HepG2 (cell line): ENCODE data around the gene CHEK1. TPM values are rescaled to one million over a fixed set of nuclear protein-coding genes. Genes with fewer than 3 reads are reported as not detected.

ENCODE experiments used
- ARID2 ChIP-seq: sonication (generic); formaldehyde crosslinking; IDR thresholded peaks from 2 replicates; pipeline ENCODE4 v1.8.1; 2022; ENCODE audit warnings: mild to moderate bottlenecking, missing genetic modification reagents, borderline replicate concordance
- ATRX ChIP-seq: sonication (generic); formaldehyde crosslinking; IDR thresholded peaks from 2 replicates; pipeline ENCODE4 v1.4.0; 2020; ENCODE audit warnings: missing genetic modification reagents, borderline replicate concordance
- CENPT ChIP-seq: sonication (generic); formaldehyde crosslinking; IDR thresholded peaks from 2 replicates; pipeline ENCODE4 v1.8.0; 2022; ENCODE audit warnings: low read depth, mild to moderate bottlenecking, moderate library complexity, missing genetic modification reagents
- LCORL ChIP-seq, 2 experiments: fragments of 450-650 bp in 1 of 2; sonication (generic) in 1 of 2; formaldehyde crosslinking in 1 of 2; IDR thresholded peaks; 2 replicates each; pipeline versions ENCODE4 v1.5.0 to v1.6.1; 2017 to 2020; ENCODE audit warnings: antibody characterized with exemption in 1 of 2, missing genetic modification reagents in 1 of 2
- MLX ChIP-seq: IDR thresholded peaks from 2 replicates; pipeline ENCODE4 v1.6.1; 2016
- TRIM24 ChIP-seq: sonication (generic); formaldehyde crosslinking; IDR thresholded peaks from 2 replicates; pipeline ENCODE4 v1.8.0; 2022; ENCODE audit warnings: mild to moderate bottlenecking, missing genetic modification reagents
- ZBTB7B ChIP-seq: sonication (generic); formaldehyde crosslinking; IDR thresholded peaks from 2 replicates; pipeline ENCODE4 v1.4.0; 2020; ENCODE audit warnings: missing genetic modification reagents
- ZNF253 ChIP-seq: sonication (generic); formaldehyde crosslinking; IDR thresholded peaks from 2 replicates; pipeline ENCODE4 v1.8.0; 2022; ENCODE audit warnings: mild to moderate bottlenecking, missing genetic modification reagents, borderline replicate concordance
- ZNF296 ChIP-seq: sonication (generic); formaldehyde crosslinking; conservative IDR thresholded peaks from 2 replicates; pipeline ENCODE4 v1.5.0; 2020; ENCODE audit warnings: mild to moderate bottlenecking, missing genetic modification reagents
- ZNF589 ChIP-seq: sonication (generic); formaldehyde crosslinking; conservative IDR thresholded peaks from 2 replicates; pipeline ENCODE4 v1.8.0; 2022; ENCODE audit warnings: mild to moderate bottlenecking, moderate library complexity, missing genetic modification reagents
- ZNF598 ChIP-seq: sonication (generic); formaldehyde crosslinking; IDR thresholded peaks from 2 replicates; pipeline ENCODE4 v1.5.1; 2020; ENCODE audit warnings: mild to moderate bottlenecking, missing genetic modification reagents, borderline replicate concordance
- ZNF709 ChIP-seq: sonication (generic); formaldehyde crosslinking; IDR thresholded peaks from 2 replicates; pipeline ENCODE4 v1.5.0; 2020; ENCODE audit warnings: mild to moderate bottlenecking, missing genetic modification reagents
- ZNF713 ChIP-seq: sonication (generic); formaldehyde crosslinking; IDR thresholded peaks from 2 replicates; pipeline ENCODE4 v1.4.0; 2020; ENCODE audit warnings: mild to moderate bottlenecking, missing genetic modification reagents
- ZNF839 ChIP-seq: sonication (generic); formaldehyde crosslinking; IDR thresholded peaks from 2 replicates; pipeline ENCODE4 v1.4.0; 2020; ENCODE audit warnings: missing genetic modification reagents, mild to moderate bottlenecking, borderline replicate concordance
- polyA plus RNA-seq, 8 experiments: library from polyadenylated mRNA; depleted of rRNA in 3 of 8; stranded (reverse) in 7 of 8; unstranded in 1 of 8; fragments of >200 nt; fragmentation: Illumina TruSeq in 4 of 8; extraction: Trizol in 4 of 8; gene quantifications; 2 replicates each; pipeline versions ENCODE4 v1.2.1 to v1.2.3, GENCODE V29; 2011 to 2016; ENCODE audit warnings: low read depth in 4 of 8, missing spikeins in 1 of 8, mixed read lengths in 1 of 8; ENCODE audit not compliant: insufficient read depth in 1 of 8
- total RNA-seq, 5 experiments: library from RNA; depleted of rRNA; stranded (reverse); fragments of >200 nt; fragmentation: Illumina TruSeq; extraction: Trizol; gene quantifications; 2 replicates each; pipeline ENCODE4 v1.2.3, GENCODE V29; 2016; ENCODE audit warnings: low read depth in 1 of 5
- TF ChIP-seq, protein P1 (sequence below): sonication (generic); formaldehyde crosslinking; IDR thresholded peaks from 2 replicates; pipeline ENCODE4 v1.4.0; 2020; ENCODE audit warnings: missing genetic modification reagents, mild to moderate bottlenecking, borderline replicate concordance
- TF ChIP-seq, protein P2 (sequence below): IDR thresholded peaks from 2 replicates; pipeline ENCODE4 v1.6.1; 2018; ENCODE audit warnings: missing genetic modification reagents
- TF ChIP-seq, protein P3 (sequence below): sonication (generic); formaldehyde crosslinking; IDR thresholded peaks from 2 replicates; pipeline ENCODE4 v1.9.0; 2021; ENCODE audit warnings: missing genetic modification reagents, mild to moderate bottlenecking, borderline replicate concordance
- TF ChIP-seq, protein P4 (sequence below): sonication (generic); formaldehyde crosslinking; conservative IDR thresholded peaks from 2 replicates; pipeline ENCODE4 v1.4.0; 2020; ENCODE audit warnings: mild to moderate bottlenecking, missing genetic modification reagents, moderate library complexity

The CHEK1 gene
- total and polyA plus RNA-seq, 2 of the 13 experiments (the other 11 are each of a cell fraction or from before 2014, with no cell fraction given) = 17.8 to 83.2 TPM

DNA sequence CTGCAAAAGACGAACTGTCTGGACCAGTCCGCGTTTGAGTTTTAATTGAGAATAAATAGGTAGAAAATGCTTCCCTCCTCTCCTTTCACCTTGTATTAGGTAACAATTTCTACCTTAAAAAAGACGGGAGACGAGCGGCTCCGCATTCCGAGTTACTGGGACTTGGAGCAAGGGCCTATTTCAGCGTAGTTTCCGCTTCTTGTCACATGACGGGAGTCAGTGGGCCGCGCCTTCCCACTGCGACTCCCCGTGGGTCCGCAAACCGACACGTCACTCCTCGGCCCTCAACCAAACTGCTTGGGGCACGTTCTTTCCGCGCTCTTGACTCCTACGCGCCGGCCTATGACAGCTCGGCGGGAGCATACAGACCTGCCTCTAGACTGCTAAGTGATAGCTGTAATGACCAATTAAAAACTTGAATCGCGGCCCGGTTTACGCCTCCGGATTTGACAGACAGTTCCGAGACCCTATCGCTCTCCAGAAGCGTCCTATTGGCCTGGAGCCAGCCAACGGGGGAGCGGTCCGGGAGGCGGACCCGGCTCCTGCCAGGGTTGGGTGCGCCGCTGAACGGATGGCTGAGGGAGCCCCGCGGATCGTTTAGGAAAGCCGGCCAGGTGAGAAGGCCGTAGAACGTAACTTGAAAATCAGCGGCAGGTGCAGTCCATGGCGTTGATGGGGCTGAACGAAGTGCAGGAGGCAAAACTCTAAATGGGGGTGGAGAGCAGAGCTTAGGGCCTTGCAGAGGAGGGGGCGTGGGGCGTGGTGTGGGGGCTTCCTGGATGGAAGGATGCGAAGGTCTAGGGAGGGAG is 32.5 kb upstream of the CHEK1 start, which contains the start of gene STT3A (continued):
- no peak for TF ChIP-seq ZNF253 (CRISPR knock-in tag)
- no peak for TF ChIP-seq ARID2 (CRISPR knock-in tag)
- TF ChIP-seq MLX = no peak
- TF ChIP-seq ATRX (CRISPR knock-in tag) = no peak
- TF ChIP-seq, protein P1, sequence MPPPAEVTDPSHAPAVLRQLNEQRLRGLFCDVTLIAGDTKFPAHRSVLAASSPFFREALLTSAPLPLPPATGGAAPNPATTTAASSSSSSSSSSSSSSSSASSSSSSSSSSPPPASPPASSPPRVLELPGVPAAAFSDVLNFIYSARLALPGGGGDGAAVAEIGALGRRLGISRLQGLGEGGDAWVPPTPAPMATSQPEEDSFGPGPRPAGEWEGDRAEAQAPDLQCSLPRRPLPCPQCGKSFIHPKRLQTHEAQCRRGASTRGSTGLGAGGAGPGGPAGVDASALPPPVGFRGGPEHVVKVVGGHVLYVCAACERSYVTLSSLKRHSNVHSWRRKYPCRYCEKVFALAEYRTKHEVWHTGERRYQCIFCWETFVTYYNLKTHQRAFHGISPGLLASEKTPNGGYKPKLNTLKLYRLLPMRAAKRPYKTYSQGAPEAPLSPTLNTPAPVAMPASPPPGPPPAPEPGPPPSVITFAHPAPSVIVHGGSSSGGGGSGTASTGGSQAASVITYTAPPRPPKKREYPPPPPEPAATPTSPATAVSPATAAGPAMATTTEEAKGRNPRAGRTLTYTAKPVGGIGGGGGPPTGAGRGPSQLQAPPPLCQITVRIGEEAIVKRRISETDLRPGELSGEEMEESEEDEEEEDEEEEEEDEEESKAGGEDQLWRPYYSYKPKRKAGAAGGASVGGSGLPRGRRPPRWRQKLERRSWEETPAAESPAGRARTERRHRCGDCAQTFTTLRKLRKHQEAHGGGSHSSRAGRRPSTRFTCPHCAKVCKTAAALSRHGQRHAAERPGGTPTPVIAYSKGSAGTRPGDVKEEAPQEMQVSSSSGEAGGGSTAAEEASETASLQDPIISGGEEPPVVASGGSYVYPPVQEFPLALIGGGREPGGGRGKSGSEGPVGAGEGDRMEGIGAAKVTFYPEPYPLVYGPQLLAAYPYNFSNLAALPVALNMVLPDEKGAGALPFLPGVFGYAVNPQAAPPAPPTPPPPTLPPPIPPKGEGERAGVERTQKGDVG (CRISPR knock-in tag) = no peak
- TF ChIP-seq ZNF589 (CRISPR knock-in tag) = no peak; the same call in 1 of the 2 replicates
- no peak for TF ChIP-seq ZNF839
- TF ChIP-seq ZNF709 (CRISPR knock-in tag) = peak; percentile 61; the same call in 1 of the 2 replicates
- no peak for TF ChIP-seq LCORL (IDR thresholded peaks at IDR 0.05)
- peak; percentile 56; the same call in 1 of the 2 replicates for TF ChIP-seq LCORL (CRISPR knock-in tag; IDR thresholded peaks at IDR 0.05)
- TF ChIP-seq, protein P2, sequence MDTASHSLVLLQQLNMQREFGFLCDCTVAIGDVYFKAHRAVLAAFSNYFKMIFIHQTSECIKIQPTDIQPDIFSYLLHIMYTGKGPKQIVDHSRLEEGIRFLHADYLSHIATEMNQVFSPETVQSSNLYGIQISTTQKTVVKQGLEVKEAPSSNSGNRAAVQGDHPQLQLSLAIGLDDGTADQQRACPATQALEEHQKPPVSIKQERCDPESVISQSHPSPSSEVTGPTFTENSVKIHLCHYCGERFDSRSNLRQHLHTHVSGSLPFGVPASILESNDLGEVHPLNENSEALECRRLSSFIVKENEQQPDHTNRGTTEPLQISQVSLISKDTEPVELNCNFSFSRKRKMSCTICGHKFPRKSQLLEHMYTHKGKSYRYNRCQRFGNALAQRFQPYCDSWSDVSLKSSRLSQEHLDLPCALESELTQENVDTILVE = no peak; the same call in 1 of the 2 replicates
- TF ChIP-seq ZNF598 = no peak
- TF ChIP-seq, protein P3, sequence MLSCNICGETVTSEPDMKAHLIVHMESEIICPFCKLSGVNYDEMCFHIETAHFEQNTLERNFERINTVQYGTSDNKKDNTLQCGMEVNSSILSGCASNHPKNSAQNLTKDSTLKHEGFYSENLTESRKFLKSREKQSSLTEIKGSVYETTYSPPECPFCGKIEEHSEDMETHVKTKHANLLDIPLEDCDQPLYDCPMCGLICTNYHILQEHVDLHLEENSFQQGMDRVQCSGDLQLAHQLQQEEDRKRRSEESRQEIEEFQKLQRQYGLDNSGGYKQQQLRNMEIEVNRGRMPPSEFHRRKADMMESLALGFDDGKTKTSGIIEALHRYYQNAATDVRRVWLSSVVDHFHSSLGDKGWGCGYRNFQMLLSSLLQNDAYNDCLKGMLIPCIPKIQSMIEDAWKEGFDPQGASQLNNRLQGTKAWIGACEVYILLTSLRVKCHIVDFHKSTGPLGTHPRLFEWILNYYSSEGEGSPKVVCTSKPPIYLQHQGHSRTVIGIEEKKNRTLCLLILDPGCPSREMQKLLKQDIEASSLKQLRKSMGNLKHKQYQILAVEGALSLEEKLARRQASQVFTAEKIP = no peak
- no peak for TF ChIP-seq ZNF296 (CRISPR knock-in tag)
- TF ChIP-seq, protein P4, sequence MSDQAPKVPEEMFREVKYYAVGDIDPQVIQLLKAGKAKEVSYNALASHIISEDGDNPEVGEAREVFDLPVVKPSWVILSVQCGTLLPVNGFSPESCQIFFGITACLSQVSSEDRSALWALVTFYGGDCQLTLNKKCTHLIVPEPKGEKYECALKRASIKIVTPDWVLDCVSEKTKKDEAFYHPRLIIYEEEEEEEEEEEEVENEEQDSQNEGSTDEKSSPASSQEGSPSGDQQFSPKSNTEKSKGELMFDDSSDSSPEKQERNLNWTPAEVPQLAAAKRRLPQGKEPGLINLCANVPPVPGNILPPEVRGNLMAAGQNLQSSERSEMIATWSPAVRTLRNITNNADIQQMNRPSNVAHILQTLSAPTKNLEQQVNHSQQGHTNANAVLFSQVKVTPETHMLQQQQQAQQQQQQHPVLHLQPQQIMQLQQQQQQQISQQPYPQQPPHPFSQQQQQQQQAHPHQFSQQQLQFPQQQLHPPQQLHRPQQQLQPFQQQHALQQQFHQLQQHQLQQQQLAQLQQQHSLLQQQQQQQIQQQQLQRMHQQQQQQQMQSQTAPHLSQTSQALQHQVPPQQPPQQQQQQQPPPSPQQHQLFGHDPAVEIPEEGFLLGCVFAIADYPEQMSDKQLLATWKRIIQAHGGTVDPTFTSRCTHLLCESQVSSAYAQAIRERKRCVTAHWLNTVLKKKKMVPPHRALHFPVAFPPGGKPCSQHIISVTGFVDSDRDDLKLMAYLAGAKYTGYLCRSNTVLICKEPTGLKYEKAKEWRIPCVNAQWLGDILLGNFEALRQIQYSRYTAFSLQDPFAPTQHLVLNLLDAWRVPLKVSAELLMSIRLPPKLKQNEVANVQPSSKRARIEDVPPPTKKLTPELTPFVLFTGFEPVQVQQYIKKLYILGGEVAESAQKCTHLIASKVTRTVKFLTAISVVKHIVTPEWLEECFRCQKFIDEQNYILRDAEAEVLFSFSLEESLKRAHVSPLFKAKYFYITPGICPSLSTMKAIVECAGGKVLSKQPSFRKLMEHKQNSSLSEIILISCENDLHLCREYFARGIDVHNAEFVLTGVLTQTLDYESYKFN = peak; percentile 29; the same call in 1 of the 2 replicates
- TF ChIP-seq ZBTB7B (CRISPR knock-in tag) = peak; percentile 51
- no peak for TF ChIP-seq CENPT
- no peak for TF ChIP-seq TRIM24 (CRISPR knock-in tag)
- peak; percentile 65; the same call in 1 of the 2 replicates for TF ChIP-seq ZNF713
